Stimulated activated CD4-positive, alpha-beta T cell treated with anti-CD3 and anti-CD28 coated beads, Interleukin-12 subunit alpha, Interleukin-12 subunit beta, amount 100 ng/mL, for 4 hours (primary cell): ENCODE measurements around the gene RPL39L.
"Not testable (repeated sequence)": the region's sequence is repeated elsewhere in the genome, so short reads cannot be mapped to it uniquely, and the experiment has no call there.

ENCODE experiments used
- DNase-seq: peaks from one replicate; pipeline ENCODE4 v3.0.0-alpha.2; 2020

RPL39L gene

GRCh38 chr3:187136936-187137335 is 2.4 kb downstream of the RPL39L start:
- no peak for DNase-seq

DNA sequence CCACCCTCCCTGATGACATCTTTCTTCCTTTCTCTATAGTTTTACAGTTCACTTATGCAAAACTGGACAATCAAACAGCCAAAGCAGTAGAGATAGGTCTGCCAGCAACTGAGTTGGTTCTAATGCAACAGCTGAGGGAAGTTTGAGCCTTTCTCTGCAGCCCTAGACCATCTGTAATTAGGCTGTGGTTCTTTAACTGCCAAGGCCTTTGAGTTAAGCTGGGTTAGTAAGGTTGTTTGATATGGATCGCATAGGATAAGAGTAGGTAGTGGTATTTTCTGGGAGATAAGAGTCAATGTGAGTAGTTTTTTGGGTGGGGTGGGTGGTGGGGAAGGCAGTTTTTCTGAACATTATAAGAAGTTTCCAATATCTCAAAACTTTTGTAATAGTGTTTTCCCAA is 3.0 kb downstream of the RPL39L start:
- DNase-seq, result no peak

DNA sequence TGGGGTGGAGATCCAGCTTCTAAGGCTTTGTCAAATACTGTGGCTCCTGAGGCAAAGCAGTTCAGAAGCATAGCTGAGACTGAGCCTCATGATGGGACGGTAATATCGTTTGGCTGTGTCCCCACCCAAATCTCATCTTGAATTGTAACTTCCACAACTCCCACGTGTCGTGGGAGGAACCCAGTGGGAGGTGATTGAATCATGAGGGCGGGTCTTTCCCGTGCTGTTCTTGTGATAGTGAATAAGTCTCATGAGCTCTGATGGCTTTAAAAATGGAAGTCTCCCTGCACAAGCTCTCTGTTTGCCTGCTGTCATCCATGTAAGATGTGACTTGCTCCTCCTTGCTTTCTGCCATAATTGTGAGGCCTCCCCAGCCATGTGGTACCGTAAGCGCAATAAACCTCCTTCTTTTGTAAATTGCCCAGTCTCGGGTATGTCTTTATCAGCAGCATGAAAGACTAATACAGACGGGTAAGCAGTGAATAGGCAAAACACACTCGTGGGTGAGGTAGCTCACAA is 4.1 kb downstream of the RPL39L start:
- not testable (repeated sequence) for DNase-seq

DNA sequence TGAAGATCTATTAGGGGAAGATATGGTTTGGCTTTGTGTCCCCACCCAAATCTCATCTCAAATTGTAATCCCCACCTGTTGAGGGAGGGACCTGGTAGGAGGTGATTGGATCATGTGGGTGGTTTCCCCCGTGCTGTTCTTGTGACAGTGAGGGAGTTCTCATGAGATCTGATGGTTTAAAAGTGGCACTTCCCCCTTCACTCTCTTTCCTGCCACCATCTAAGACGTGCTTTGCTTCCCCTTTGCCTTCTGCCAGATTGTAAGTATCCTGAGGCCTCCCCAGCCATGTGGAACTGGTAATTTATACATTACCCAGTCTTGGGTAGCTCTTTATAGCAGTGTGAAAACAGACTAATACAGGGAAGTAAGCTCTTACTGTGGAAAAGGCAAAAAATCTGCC is 6.1 kb downstream of the RPL39L start:
- DNase-seq, result not testable (repeated sequence)

DNA sequence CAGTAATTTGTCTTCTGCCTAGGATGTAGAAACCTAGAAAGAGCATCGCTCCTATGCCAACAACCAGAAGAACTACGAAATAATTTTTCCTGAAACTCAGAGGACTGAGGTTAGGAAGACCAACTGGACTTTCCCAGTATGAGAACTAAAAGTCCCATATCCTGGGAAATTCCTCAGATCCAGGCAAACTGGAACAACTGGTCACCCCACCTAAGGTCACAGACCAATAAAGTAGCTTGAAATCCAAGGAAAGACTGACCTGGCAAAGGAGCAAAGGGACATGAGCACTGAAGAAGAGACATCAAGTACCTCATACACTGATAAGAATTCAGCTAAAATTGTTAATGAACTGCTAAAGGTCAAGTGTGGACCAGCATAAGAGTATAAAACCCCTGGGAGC is 6.6 kb downstream of the RPL39L start:
- DNase-seq, result no peak

DNA sequence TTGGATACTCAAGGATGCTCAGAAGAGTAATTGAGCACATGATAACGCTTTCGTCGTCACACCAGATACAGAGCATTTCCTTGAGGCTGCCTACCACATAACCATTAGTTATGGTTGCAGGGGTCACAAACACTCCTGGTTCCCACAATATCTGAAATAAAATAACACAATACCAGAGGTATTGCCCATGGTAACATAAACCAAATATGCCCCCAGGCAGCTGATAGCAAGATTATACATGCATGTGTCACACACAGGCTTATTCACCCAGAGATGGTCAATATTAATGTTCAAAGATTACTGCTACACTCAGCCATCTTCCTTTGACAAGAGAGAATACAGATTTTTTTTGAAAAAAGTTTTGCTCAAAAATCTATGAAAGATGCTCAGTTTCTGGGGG is 7.3 kb downstream of the RPL39L start:
- no peak for DNase-seq

- peak; percentile 15 for DNase-seq
Observed at GRCh38 chr3:187130346-187131066, 8.8 kb downstream of the RPL39L start.

GRCh38 chr3:187125319-187126031 is 13.8 kb downstream of the RPL39L start:
- DNase-seq, result no peak

DNA sequence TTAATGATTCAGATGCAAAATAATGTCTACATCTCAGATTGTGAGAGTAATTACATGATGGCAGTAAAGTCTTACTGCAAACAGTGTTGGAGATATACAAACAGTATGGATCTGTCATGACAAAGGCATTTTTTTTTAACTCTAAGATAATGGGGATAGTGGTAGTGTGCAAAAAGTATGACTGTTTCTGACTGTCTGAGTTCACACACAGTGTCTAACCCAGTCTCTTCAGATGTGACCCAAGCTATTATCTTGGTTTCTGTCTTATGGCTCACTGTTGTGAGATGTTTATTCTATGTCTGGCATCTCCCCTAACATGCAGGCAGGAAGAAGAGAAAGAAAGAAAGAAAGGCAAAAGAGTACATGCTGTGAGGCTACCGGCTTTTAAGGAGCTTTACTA is 17.0 kb downstream of the RPL39L start:
- no peak for DNase-seq

DNA sequence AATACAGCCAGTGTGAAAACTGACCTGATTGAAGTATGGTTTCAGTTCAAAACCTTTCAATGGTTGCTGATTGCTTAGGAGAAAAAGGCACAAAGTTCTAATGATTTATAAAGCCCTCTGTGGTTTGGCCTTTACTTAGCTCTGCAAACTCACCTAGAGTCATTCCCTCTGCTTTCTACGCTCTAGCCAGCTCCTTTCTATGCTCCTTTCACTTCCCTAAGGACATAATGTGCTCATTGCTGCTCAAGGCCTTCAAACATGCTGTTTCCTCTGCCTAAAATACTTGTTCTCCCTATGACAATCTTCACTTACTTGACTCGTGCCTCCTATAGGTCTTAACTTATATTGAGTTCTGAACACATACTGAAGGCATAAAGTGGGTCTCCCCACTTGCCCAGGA is 19.0 kb downstream of the RPL39L start:
- no peak for DNase-seq

GRCh38 chr3:187114511-187114910 is 24.8 kb downstream of the RPL39L start:
- no peak for DNase-seq

GRCh38 chr3:187112934-187113793 is 26.1 kb downstream of the RPL39L start:
- no peak for DNase-seq

- no peak for DNase-seq
Observed at GRCh38 chr3:187110156-187110555, 29.1 kb downstream of the RPL39L start.

DNA sequence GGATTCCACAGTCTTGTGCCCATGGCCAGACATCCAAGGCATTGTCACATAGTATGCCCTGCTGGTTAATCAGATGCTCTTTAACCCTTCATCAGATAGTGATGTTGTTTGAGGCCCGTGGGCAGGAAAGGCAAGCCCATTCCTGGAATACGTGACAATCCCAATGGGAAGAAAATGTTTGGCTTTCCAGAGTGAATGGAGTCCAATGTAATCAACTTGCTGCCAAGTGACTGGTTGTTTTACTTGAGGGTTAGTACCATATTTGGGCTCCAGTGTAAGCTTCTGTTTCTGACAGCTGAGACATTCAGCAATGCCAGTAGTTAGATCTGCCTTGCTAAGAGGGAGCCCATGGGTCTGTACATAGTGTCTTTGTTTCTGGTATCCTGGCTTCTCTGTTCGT is 31.3 kb downstream of the RPL39L start:
- DNase-seq, result no peak

DNA sequence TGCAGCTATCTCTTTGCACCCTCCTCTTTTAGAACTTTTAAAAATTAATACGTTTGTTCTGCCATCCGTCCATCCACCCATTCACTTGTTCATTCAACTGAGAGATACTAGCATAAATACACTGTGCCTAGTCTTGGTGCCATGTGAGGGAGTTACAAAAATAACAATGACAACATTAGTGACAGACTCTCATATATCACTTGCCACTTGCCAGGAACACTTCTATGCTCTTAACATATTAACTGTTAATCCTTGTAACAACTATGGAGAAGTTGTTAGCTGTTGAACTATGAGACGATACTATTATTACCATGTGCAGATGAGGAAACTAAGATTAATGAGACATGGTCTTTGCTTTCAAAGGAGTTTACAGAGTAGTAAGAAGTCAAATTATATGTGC is 33.6 kb downstream of the RPL39L start:
- DNase-seq, result no peak

GRCh38 chr3:187104933-187105332 is 34.4 kb downstream of the RPL39L start:
- no peak for DNase-seq

- DNase-seq, result no peak
Observed at GRCh38 chr3:187104342-187104741, 35.0 kb downstream of the RPL39L start.

DNA sequence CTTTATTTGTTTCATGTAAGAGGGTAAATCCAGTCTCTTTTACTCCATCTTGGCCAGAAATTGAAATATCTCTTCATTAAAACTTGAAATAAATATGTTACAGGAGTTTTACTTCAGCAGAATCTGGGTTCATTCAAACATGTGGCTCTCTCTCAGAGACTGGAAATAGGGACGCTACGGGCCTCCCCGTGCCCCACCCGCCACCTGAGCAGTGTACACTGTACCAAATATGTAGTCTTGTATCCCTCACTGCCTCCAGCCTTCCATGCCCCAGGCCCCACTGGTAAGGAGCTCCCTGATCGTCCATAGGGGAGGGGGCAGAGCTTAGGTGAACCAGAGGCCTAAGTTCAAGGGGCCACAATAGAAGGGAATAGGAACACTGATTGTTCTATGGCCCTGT is 36.0 kb downstream of the RPL39L start:
- DNase-seq, result no peak

GRCh38 chr3:187102073-187102634 is 37.1 kb downstream of the RPL39L start:
- no peak for DNase-seq

DNA sequence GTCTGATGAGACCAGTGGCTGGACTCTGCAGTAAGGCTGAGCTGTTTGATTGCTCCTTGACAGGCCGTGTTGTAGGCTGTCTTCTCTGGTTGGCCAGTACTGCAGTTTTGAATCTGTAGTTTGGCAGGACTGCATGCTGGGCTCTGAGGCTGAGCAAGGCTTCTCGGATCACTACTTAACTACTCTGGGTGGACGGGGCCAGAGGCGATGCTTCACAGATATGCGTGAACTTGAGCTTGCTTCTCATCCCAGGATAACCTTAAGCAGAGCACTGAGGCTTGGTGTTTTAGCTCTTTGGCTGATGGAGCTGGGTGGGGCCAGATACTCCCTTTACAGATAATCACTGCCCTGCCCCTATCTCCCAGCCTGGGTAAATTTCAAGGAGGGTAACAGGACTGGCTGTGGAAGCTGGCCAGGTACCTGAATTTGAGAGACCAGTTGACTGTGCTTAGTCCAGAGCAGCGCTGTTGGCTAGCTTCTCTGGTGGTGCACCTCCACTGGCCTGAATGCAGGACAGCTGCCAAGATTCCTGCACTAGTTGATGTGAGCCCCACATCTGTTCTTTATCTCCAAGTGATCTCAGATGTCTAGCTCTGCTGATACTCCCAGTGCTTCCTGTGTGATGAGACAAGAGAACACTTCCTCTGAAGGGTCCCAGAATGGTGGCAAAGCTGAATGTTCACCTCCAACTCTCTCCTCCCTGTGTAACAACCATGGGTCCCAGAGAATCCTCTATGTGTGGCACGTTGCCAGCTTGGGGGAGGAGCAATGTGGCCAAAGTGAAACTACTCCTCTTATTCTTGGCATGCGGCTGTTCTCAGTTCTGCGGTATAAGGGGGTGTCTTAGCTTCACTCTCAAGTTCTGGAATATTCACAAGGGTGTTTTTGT is 37.9 kb downstream of the RPL39L start:
- peak; percentile 45 for DNase-seq

- no peak for DNase-seq
Observed at GRCh38 chr3:187098923-187099512, 40.3 kb downstream of the RPL39L start.

GRCh38 chr3:187093320-187093719 is 46.0 kb downstream of the RPL39L start:
- DNase-seq, result no peak
